B cell (primary cell): ENCODE data around the gene OR6B3. TPM values are rescaled to one million over a fixed set of nuclear protein-coding genes. Genes with fewer than 3 reads are reported as not detected.

Source experiments
- ATAC-seq: fragments of 200-7000 bp; cut with Tn5 transposase; one replicate; pipeline ENCODE4 v1.10.0; 2021; ENCODE audit warnings: low read depth, mild to moderate bottlenecking, moderate number of reproducible peaks, moderate library complexity
- CTCF ChIA-PET: fragments of 350-600 bp; sonication (Branson Sonifier 250); formaldehyde crosslinking; loops from one replicate; lab custom pipeline; 2021; ENCODE audit warnings: antibody characterized with exemption, inconsistent platforms; lab: Charles Lee
- POLR2A ChIA-PET: fragments of 350-600 bp; sonication (Branson Sonifier 250); formaldehyde crosslinking; loops from one replicate; lab custom pipeline; 2021; ENCODE audit warnings: antibody characterized with exemption; lab: Charles Lee
- DNase-seq: peaks from one replicate; pipeline ENCODE4 v3.0.0; 2013
- H2AFZ ChIP-seq: 2 replicates; pipeline ENCODE4 v1.6.1; 2012; ENCODE audit warnings: mild to moderate bottlenecking, low read depth, low read length; ENCODE audit not compliant: insufficient read depth, poor library complexity, severe bottlenecking
- H3K27ac ChIP-seq, 2 donors: 1 replicate in 1 of 2; 2 replicates in 1 of 2; pipeline ENCODE4 v1.5.1; 2012 to 2013; ENCODE audit warnings: low read length in 2 of 2, mild to moderate bottlenecking in 2 of 2, moderate library complexity in 1 of 2
- H3K27me3 ChIP-seq, 4 experiments: fragments of 200-600 bp in 1 of 4; sonication (generic) in 1 of 4; replicated peaks in 1 of 4; 1 replicate in 2 of 4; 2 replicates in 2 of 4; pipeline versions ENCODE4 v1.6.1 to v1.7.0; 2013 to 2016; ENCODE audit warnings: low read length in 3 of 4, mild to moderate bottlenecking in 2 of 4, mixed read lengths in 1 of 4, moderate library complexity in 1 of 4; ENCODE audit not compliant: insufficient read depth in 4 of 4, control insufficient read depth in 3 of 4; ENCODE audit errors: control extremely low read depth in 1 of 4
- H3K36me3 ChIP-seq, 2 experiments: replicated peaks in 1 of 2; 1 replicate in 1 of 2; 2 replicates in 1 of 2; pipeline versions ENCODE4 v1.6.1 to v1.7.1; 2013; ENCODE audit warnings: low read length in 1 of 2; ENCODE audit not compliant: insufficient read depth in 2 of 2, control insufficient read depth in 1 of 2; ENCODE audit errors: control extremely low read depth in 1 of 2, extremely low read depth in 1 of 2
- H3K4me1 ChIP-seq, 2 donors: fragments of 200-600 bp in 1 of 2; sonication (generic) in 1 of 2; 1 replicate in 1 of 2; 2 replicates in 1 of 2; pipeline versions ENCODE4 v1.5.1 to v1.6.1; 2013 to 2017; ENCODE audit warnings: low read length in 2 of 2; ENCODE audit not compliant: control insufficient read depth in 2 of 2, insufficient read depth in 2 of 2
- H3K4me2 ChIP-seq: replicated peaks from 2 replicates; pipeline ENCODE3; 2012; ENCODE audit warnings: mild to moderate bottlenecking, low read depth, low read length; ENCODE audit not compliant: poor library complexity, severe bottlenecking
- H3K4me3 ChIP-seq, 5 experiments: fragments of 200-600 bp in 1 of 5; sonication (generic) in 1 of 5; 1 replicate in 3 of 5; 2 replicates in 2 of 5; pipeline versions ENCODE4 v1.5.1 to v1.7.0; 2011 to 2016; ENCODE audit warnings: low read length in 4 of 5, mild to moderate bottlenecking in 4 of 5, low read depth in 2 of 5, control low read depth in 1 of 5, moderate library complexity in 1 of 5; ENCODE audit not compliant: insufficient read depth in 1 of 5; ENCODE audit errors: control extremely low read depth in 1 of 5, extremely low read depth in 1 of 5
- H3K79me2 ChIP-seq: fragments of 200-600 bp; sonication (generic); one replicate; pipeline ENCODE4 v1.6.0; 2016; ENCODE audit warnings: low read length; ENCODE audit not compliant: control insufficient read depth, insufficient read depth
- H3K9ac ChIP-seq: fragments of 200-600 bp; sonication (generic); 2 replicates; pipeline ENCODE4 v1.6.1; 2017; ENCODE audit warnings: mild to moderate bottlenecking, low read length, moderate library complexity
- H3K9me3 ChIP-seq, 3 donors: one replicate each; pipeline versions ENCODE4 v1.6.1 to v1.7.1; 2013; ENCODE audit warnings: low read length in 2 of 3; ENCODE audit not compliant: control insufficient read depth in 2 of 3, insufficient read depth in 1 of 3; ENCODE audit errors: control extremely low read depth in 1 of 3
- H4K20me1 ChIP-seq: 2 replicates; pipeline ENCODE4 v1.6.0; 2012; ENCODE audit warnings: mild to moderate bottlenecking, low read length; ENCODE audit not compliant: insufficient read depth, control insufficient read depth, poor library complexity, severe bottlenecking
- H3K27ac Mint-ChIP-seq: one replicate; pipeline ENCODE4 v1.8.0; 2021; ENCODE audit warnings: mixed read lengths
- H3K27me3 Mint-ChIP-seq: one replicate; pipeline ENCODE4 v1.8.0; 2021; ENCODE audit warnings: mixed read lengths
- H3K4me1 Mint-ChIP-seq: one replicate; pipeline ENCODE4 v1.8.0; 2021; ENCODE audit warnings: mixed read lengths
- H3K4me3 Mint-ChIP-seq: one replicate; pipeline ENCODE4 v1.8.0; 2021; ENCODE audit warnings: mixed read lengths
- H3K9me3 Mint-ChIP-seq: one replicate; pipeline ENCODE4 v1.8.0; 2022; ENCODE audit warnings: mixed read lengths; ENCODE audit not compliant: insufficient read depth
- CTCF ChIP-seq: fragments of 200-600 bp; IDR thresholded peaks from one replicate; pipeline ENCODE4 v1.8.0; 2022; ENCODE audit warnings: antibody characterized with exemption, mild to moderate bottlenecking
- EZH2 ChIP-seq: IDR thresholded peaks from 2 replicates; pipeline ENCODE4 v1.6.1; 2012; ENCODE audit warnings: borderline replicate concordance, low read depth, mild to moderate bottlenecking, moderate library complexity, low read length; ENCODE audit not compliant: insufficient read depth, poor library complexity, severe bottlenecking
- WGBS: methylation state at CpG from one replicate; pipeline ENCODE4 v1.1.5; 2013; ENCODE audit warnings: missing lambda C conversion rate; ENCODE audit not compliant: insufficient coverage; 5-methylcytosine and 5-hydroxymethylcytosine counted together
- intact Hi-C: fragments of 100-400 bp; cut with micrococcal nuclease; formaldehyde crosslinking; loops from one replicate; pipeline ENCODE4 v1.10.0; 2022
- polyA plus RNA-seq: library from polyadenylated mRNA; depleted of rRNA; stranded (reverse); fragments of >200 nt; gene quantifications from 2 replicates; pipeline ENCODE4 v1.2.3, GENCODE V29; 2012
- total RNA-seq, 2 donors: library from RNA; stranded (reverse); fragments of 120-200 nt in 1 of 2; gene quantifications; 1 replicate in 1 of 2; 2 replicates in 1 of 2; pipeline versions ENCODE4 v1.2.3 to v1.2.4, GENCODE V29; 2013 to 2022

OR6B3 gene
- total and polyA plus RNA-seq, 2 donors (not counting 1 experiment from before 2014, with no cell fraction given) = not detected

- ATAC-seq (no peak), DNase-seq (no peak)
- ChIA-PET POLR2A (no interaction called here), CTCF (interaction anchor here (1.1 to 1.2 kb wide), 2 partner anchors 10 to 87 kb away, joined by 3 to 7 read pairs; no protein-coding TSS in a partner anchor)
- no peak overlapping the region for H3K4me3 ChIP-seq
- 92% methylated on average over 11 of the region's 11 CpGs for WGBS
- no peak overlapping the region for H3K27ac ChIP-seq
- Mint-ChIP-seq H3K27ac (no peak overlapping the region), H3K4me1 (no peaks in the 10 kb centered on the region), H3K27me3 (peaks cover 33% of the 10 kb centered on the region), H3K4me3 (no peak overlapping the region), H3K9me3 (no peaks in the 10 kb centered on the region)
- no peak overlapping the region for H3K9ac ChIP-seq
- no peak overlapping the region for H2AFZ ChIP-seq
- H3K9me3 ChIP-seq = no peaks in the 10 kb centered on the region
- intact Hi-C loops = no loop called here
- H4K20me1 ChIP-seq = no peaks in the 10 kb centered on the region
- TF ChIP-seq CTCF (no peak), EZH2 (no peak)
- H3K4me1 ChIP-seq = no peaks in the 10 kb centered on the region
- H3K4me2 ChIP-seq = no peak overlapping the region
- H3K36me3 ChIP-seq = no peaks in the 10 kb centered on the region
- peaks cover 0 to 6% (median 0%) of the 10 kb centered on the region in 4 experiments for H3K27me3 ChIP-seq
- no peaks in the 10 kb centered on the region for H3K79me2 ChIP-seq
Measured at GRCh38 chr2:240056678-240057077, 3.4 kb upstream of the OR6B3 start.

- no peaks in the 10 kb centered on the region for H3K9me3 ChIP-seq
- no peaks in the 10 kb centered on the region for H3K4me1 Mint-ChIP-seq
- no peak overlapping the region for H3K27ac Mint-ChIP-seq
- H4K20me1 ChIP-seq = no peaks in the 10 kb centered on the region
- H3K36me3 ChIP-seq = no peaks in the 10 kb centered on the region
- WGBS = 60% methylated on average over 13 of the region's 13 CpGs
- ChIA-PET CTCF (interaction anchor here (1.1 kb wide), 1 partner anchor 12 kb away, joined by 3 read pairs; no protein-coding TSS in a partner anchor), POLR2A (no interaction called here)
- no peak overlapping the region for H2AFZ ChIP-seq
- H3K9me3 Mint-ChIP-seq = no peaks in the 10 kb centered on the region
- ATAC-seq = no peak
- intact Hi-C loops = no loop called here
- TF ChIP-seq EZH2 (no peak), CTCF (no peak)
- peaks cover 0 to 6% (median 0%) of the 10 kb centered on the region in 4 experiments for H3K27me3 ChIP-seq
- no peak overlapping the region for H3K4me2 ChIP-seq
- DNase-seq = no peak
- no peak overlapping the region for H3K4me3 Mint-ChIP-seq
- H3K79me2 ChIP-seq = no peaks in the 10 kb centered on the region
- no peak overlapping the region for H3K4me3 ChIP-seq
- H3K4me1 ChIP-seq = no peaks in the 10 kb centered on the region
- peaks cover 27% of the 10 kb centered on the region for H3K27me3 Mint-ChIP-seq
- H3K27ac ChIP-seq = no peak overlapping the region
- H3K9ac ChIP-seq = no peak overlapping the region
Measured at GRCh38 chr2:240055177-240055917, 2.0 kb upstream of the OR6B3 start.
